ENCODE measurements around the gene KDM2B. TPM values are rescaled to one million over a fixed set of nuclear protein-coding genes. Genes with fewer than 3 reads are reported as not detected.

The KDM2B gene
- total RNA-seq, 1 donor from 2014 or later, result 79.2 TPM

DNA sequence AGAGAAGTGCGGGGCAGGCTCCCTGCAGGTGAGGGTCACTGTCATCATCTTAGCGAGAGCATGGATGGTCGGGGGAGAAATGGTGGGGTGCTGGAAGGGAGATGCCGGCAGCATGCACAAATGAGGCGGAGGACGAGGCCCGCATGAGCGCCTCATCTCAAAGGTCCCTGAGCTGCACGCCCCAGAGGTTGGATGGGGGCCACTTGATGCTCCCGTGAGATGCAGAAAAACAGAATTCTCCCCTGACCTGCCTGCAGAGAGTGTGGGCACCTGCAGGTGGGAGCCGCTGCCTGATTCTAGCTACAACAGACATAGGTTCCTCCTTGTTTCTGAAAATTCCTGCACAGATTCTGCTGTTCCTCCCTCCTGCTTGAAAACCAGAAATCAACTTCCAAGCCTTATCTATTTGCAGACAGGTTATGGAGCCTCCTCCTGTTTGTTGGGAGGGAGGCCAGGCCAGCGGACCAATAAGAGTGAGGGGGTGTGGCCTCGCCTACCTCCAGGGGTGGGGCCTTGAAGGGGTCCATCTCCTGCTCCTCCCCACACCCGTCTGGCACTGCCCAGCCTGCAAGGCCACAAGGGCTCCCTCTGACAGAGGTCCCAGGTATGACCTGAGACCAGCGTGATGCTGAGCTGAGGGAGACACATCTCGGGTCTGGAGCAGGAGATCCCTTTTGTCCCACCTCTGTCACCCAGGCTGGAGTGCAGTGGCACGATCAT, 67.2 kb downstream of the KDM2B start:
- Mint-ChIP-seq H3K4me3 (ENCODE audit: low read depth) (no peak overlapping the region), H3K27me3 (no peaks in the 10 kb centered on the region), H3K9me3 (ENCODE audit: low read depth) (peaks cover 2% of the 10 kb centered on the region), H3K36me3 (ENCODE audit: insufficient read depth) (peaks cover 17% of the 10 kb centered on the region), H3K4me1 (ENCODE audit: low read depth) (peaks cover 6% of the 10 kb centered on the region), H3K27ac (peak overlapping the region; percentile 86)
- TF ChIP-seq, protein P1, sequence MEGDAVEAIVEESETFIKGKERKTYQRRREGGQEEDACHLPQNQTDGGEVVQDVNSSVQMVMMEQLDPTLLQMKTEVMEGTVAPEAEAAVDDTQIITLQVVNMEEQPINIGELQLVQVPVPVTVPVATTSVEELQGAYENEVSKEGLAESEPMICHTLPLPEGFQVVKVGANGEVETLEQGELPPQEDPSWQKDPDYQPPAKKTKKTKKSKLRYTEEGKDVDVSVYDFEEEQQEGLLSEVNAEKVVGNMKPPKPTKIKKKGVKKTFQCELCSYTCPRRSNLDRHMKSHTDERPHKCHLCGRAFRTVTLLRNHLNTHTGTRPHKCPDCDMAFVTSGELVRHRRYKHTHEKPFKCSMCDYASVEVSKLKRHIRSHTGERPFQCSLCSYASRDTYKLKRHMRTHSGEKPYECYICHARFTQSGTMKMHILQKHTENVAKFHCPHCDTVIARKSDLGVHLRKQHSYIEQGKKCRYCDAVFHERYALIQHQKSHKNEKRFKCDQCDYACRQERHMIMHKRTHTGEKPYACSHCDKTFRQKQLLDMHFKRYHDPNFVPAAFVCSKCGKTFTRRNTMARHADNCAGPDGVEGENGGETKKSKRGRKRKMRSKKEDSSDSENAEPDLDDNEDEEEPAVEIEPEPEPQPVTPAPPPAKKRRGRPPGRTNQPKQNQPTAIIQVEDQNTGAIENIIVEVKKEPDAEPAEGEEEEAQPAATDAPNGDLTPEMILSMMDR (IDR thresholded peaks at IDR 0.05; ENCODE audit: unreplicated experiment), result no peak
- no peak for DNase-seq (ENCODE audit: low spot score, unreplicated experiment)

- Mint-ChIP-seq H3K27me3 (no peaks in the 10 kb centered on the region), H3K27ac (no peak overlapping the region), H3K4me1 (ENCODE audit: low read depth) (peaks cover 6% of the 10 kb centered on the region), H3K9me3 (ENCODE audit: low read depth) (peaks cover 2% of the 10 kb centered on the region), H3K4me3 (ENCODE audit: low read depth) (no peak overlapping the region), H3K36me3 (ENCODE audit: insufficient read depth) (peaks cover 23% of the 10 kb centered on the region)
- TF ChIP-seq, protein P1 (IDR thresholded peaks at IDR 0.05; ENCODE audit: unreplicated experiment), result no peak
- no peak for DNase-seq (ENCODE audit: low spot score, unreplicated experiment)
These were observed 68.3 kb downstream of the KDM2B start for GRCh38 chr12:121512561-121512960.

DNA sequence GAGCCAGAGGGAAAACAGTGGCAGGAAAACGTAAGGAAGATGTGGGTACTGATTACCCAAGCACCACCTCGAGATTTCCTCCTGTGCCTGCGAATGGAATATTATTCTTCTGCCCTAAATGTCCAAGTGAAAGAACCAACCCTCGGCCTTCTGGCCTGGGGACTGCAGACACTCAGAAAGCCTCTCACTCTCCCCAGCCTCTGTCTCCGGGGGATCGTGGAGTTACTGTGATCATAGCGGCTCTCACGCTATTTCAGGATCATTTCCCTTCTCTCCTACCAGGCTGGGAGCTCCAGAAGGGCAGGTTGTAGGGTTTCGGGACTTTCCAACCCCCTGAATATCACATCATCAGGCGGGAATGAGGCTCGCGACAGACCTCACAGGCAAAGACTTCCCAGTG, 68.9 kb downstream of the KDM2B start:
- H3K27ac Mint-ChIP-seq, result no peak overlapping the region

GRCh38 chr12:121509339-121509738, 71.5 kb downstream of the KDM2B start:
- H3K9me3 Mint-ChIP-seq (ENCODE audit: low read depth), result no peaks in the 10 kb centered on the region
- H3K4me3 Mint-ChIP-seq (ENCODE audit: low read depth), result no peak overlapping the region
- peaks cover 22% of the 10 kb centered on the region for H3K36me3 Mint-ChIP-seq (ENCODE audit: insufficient read depth)
- H3K27ac Mint-ChIP-seq, result no peak overlapping the region
- no peaks in the 10 kb centered on the region for H3K27me3 Mint-ChIP-seq
- TF ChIP-seq, protein P1 (IDR thresholded peaks at IDR 0.05; ENCODE audit: unreplicated experiment), result no peak
- no peaks in the 10 kb centered on the region for H3K4me1 Mint-ChIP-seq (ENCODE audit: low read depth)
- no peak for DNase-seq (ENCODE audit: low spot score, unreplicated experiment)

More for the DNA sequence above, 68.9 kb downstream of the KDM2B start:
- peaks cover 2% of the 10 kb centered on the region for H3K9me3 Mint-ChIP-seq (ENCODE audit: low read depth)
- TF ChIP-seq, protein P1 (IDR thresholded peaks at IDR 0.05; ENCODE audit: unreplicated experiment), result no peak
- DNase-seq (ENCODE audit: low spot score, unreplicated experiment), result no peak
- peaks cover 6% of the 10 kb centered on the region for H3K4me1 Mint-ChIP-seq (ENCODE audit: low read depth)
- H3K27me3 Mint-ChIP-seq, result no peaks in the 10 kb centered on the region
- no peak overlapping the region for H3K4me3 Mint-ChIP-seq (ENCODE audit: low read depth)
- H3K36me3 Mint-ChIP-seq (ENCODE audit: insufficient read depth), result peaks cover 26% of the 10 kb centered on the region

GRCh38 chr12:121508533-121508932, 72.3 kb downstream of the KDM2B start:
- Mint-ChIP-seq H3K9me3 (ENCODE audit: low read depth) (no peaks in the 10 kb centered on the region), H3K27me3 (no peaks in the 10 kb centered on the region), H3K4me1 (ENCODE audit: low read depth) (no peaks in the 10 kb centered on the region), H3K4me3 (ENCODE audit: low read depth) (no peak overlapping the region), H3K27ac (no peak overlapping the region), H3K36me3 (ENCODE audit: insufficient read depth) (peaks cover 23% of the 10 kb centered on the region)
- TF ChIP-seq, protein P1 (IDR thresholded peaks at IDR 0.05; ENCODE audit: unreplicated experiment), result no peak
- no peak for DNase-seq (ENCODE audit: low spot score, unreplicated experiment)

All from progenitor cell of endocrine pancreas (in vitro differentiated cells).